AG10803 (cell line): ENCODE results near the gene KRT28.
"Not testable (repeated sequence)": the region's sequence is repeated elsewhere in the genome, so short reads cannot be mapped to it uniquely, and the experiment has no call there.

ENCODE experiments used
- DNase-seq: peaks from one replicate; pipeline ENCODE4 v3.0.0; 2010; ENCODE audit warnings: low read depth
- H3K4me3 ChIP-seq: 2 replicates; pipeline ENCODE4 v1.5.1; 2011; ENCODE audit warnings: mild to moderate bottlenecking, low read length, control low read depth
- TF ChIP-seq, protein P1 (sequence below): conservative IDR thresholded peaks from 2 replicates; pipeline ENCODE4 v1.5.1; 2011; ENCODE audit warnings: mild to moderate bottlenecking, low read length, control low read depth, inconsistent platforms

Gene KRT28

DNA sequence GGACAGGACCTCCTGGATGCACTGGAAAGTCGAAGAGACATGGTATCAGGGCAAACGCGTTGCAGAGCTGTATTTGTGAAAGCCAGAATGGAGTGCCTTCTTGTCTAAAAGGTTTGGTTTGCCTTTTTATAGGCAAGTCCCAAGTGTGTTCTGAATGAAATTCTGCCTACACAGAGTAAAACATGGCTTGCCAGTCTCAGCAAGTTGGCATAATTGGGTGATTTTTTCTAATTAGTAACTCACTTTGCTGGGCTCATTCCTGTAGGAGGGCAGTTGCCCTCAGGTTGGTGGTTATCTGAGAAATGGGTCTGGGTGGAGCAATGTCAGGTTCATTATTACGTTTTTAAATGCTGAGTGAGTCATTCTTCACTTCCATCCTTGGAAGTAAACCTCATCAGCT lies 44.5 kb downstream of the KRT28 start, which contains the start of gene KRT25:
Gene KRT25, minus strand, starts transcription at position 101 of the 400 bp plus-strand sequence. Its CDS starts 60 bp downstream, at position 41.
- H3K4me3 ChIP-seq: no peak within 1 kb of the TSS
- TF ChIP-seq, protein P1, sequence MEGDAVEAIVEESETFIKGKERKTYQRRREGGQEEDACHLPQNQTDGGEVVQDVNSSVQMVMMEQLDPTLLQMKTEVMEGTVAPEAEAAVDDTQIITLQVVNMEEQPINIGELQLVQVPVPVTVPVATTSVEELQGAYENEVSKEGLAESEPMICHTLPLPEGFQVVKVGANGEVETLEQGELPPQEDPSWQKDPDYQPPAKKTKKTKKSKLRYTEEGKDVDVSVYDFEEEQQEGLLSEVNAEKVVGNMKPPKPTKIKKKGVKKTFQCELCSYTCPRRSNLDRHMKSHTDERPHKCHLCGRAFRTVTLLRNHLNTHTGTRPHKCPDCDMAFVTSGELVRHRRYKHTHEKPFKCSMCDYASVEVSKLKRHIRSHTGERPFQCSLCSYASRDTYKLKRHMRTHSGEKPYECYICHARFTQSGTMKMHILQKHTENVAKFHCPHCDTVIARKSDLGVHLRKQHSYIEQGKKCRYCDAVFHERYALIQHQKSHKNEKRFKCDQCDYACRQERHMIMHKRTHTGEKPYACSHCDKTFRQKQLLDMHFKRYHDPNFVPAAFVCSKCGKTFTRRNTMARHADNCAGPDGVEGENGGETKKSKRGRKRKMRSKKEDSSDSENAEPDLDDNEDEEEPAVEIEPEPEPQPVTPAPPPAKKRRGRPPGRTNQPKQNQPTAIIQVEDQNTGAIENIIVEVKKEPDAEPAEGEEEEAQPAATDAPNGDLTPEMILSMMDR: no peak
- no peak for DNase-seq

DNA sequence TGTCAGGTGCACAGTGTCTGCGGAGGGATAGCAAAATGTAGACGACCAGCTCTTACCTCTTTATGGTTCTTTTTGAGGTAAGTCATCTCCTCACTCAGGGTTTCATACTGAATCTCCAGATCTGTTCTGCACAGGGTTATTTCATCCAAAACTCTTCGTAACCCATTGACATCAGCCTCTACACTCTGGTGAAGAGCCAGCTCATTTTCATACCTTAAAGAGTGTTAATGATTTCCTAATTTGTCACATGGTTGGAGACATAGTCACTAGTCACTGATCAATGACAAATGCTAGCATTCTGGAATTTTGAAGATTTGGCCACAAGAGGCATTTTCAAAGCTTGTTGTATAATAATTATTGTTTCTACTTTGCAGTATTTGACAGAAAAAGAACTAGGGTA lies 46.0 kb downstream of the KRT28 start:
- DNase-seq: no peak
- TF ChIP-seq, protein P1: no peak
- no peak overlapping the region for H3K4me3 ChIP-seq

DNA sequence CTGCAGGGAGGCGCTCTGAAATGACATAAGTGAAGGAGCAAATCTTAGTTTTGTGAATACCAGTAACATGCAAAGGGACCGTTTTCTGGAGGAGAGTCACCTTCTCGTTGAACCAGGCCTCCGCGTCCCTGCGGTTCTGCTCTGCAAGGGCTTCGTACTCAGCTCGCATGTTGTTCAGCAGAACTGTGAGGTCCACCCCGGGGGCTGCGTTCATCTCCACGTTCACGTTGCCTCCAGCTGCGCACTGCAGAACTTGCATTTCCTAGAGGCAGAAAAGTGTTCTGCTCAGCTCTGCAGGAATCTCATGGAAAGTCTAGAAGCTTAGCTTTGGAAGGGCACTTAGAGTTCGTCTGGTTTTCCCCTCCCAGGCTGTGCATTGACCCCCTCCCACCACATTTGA lies 48.7 kb downstream of the KRT28 start:
- no peak overlapping the region for H3K4me3 ChIP-seq
- TF ChIP-seq, protein P1: no peak
- no peak for DNase-seq

DNA sequence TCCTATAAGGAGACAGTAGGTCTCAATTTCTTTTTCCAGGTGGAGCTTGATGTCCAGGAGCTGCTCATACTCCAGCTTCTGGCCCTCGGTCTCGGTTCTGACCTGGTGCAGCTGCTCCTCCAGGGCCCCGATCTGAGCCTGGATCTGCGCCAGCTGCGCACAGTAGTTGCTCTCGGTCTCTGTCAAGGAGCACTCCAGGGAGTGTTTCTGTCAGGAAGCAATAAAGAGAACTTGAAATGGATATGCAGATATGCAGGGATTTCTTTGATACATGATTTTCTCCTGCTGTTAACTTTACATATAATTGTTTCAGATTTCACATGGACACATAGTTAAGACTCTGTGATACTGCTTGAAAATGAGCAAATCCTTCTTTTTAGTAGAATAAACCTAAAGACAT lies 49.4 kb downstream of the KRT28 start:
- TF ChIP-seq, protein P1: no peak
- H3K4me3 ChIP-seq: no peak overlapping the region
- no peak for DNase-seq

DNA sequence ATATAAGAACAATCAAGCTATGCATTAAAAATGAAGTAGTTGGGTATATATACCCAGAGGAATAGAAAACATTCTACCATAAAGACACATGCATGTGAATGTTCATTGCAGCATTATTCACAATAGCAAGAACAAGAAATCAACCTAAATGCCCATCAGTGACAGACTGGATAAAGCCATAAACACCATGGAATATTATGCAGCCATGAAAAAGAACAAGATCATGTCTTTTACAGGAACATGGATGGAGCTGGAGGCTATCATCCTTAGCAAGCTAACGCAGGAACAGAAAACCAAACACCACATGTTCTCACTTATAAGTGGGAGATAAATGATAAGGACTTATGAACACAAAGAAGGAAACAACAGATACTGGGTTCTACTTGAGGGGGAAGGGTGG lies 51.1 kb downstream of the KRT28 start:
- not testable (repeated sequence) for H3K4me3 ChIP-seq, DNase-seq
